Stomach (tissue), 9 donors: ENCODE results near the gene CCDC3. TPM values are rescaled to one million over a fixed set of nuclear protein-coding genes. Genes with fewer than 3 reads are reported as not detected.

Experiments used
- DNase-seq, 2 donors: peaks; one replicate each; pipeline versions ENCODE4 v3.0.0 to v3.0.0-alpha.2; 2013 to 2019
- H3K27ac ChIP-seq, 5 donors: fragments of 200-600 bp in 4 of 5; sonication (generic) in 4 of 5; one replicate each; pipeline ENCODE4 v1.5.1; 2013 to 2019; ENCODE audit warnings: mild to moderate bottlenecking in 1 of 5, moderate library complexity in 1 of 5
- H3K27me3 ChIP-seq, 3 donors: fragments of 200-600 bp; sonication (generic); one replicate each; pipeline ENCODE4 v1.5.1; 2017 to 2019; ENCODE audit warnings: mixed run types in 1 of 3
- H3K36me3 ChIP-seq, 4 donors: fragments of 200-600 bp; sonication (generic); 1 replicate in 3 of 4; 2 replicates in 1 of 4; pipeline ENCODE4 v1.5.1; 2016 to 2019
- H3K4me1 ChIP-seq, 4 donors: fragments of 200-600 bp; sonication (generic); one replicate each; pipeline ENCODE4 v1.5.1; 2016 to 2019
- H3K4me3 ChIP-seq, 4 donors: fragments of 200-600 bp; sonication (generic) in 3 of 4; one replicate each; pipeline ENCODE4 v1.5.1; 2016 to 2019; ENCODE audit warnings: mild to moderate bottlenecking in 1 of 4
- H3K9me3 ChIP-seq, 4 donors: fragments of 200-600 bp; sonication (generic); one replicate each; pipeline ENCODE4 v1.5.1; 2016 to 2019
- EP300 ChIP-seq: sonication (generic); formaldehyde crosslinking; IDR thresholded peaks from one replicate; pipeline ENCODE4 v1.6.1; 2017; ENCODE audit warnings: antibody characterized with exemption
- POLR2A ChIP-seq, 4 donors: fragments of 450-650 bp; IDR thresholded peaks; one replicate each; pipeline ENCODE4 v1.6.1; 2016; ENCODE audit warnings: antibody characterized with exemption in 4 of 4, control low read depth in 2 of 4, mild to moderate bottlenecking in 1 of 4, moderate library complexity in 1 of 4
- POLR2AphosphoS5 ChIP-seq, 3 donors: sonication (generic); formaldehyde crosslinking; IDR thresholded peaks; one replicate each; pipeline ENCODE4 v1.6.1; 2016; ENCODE audit warnings: antibody characterized with exemption in 3 of 3
- WGBS, 5 donors: extraction: QIAGEN DNeasy Blood & Tissue Kit in 3 of 5; methylation state at CpG; one replicate each; pipeline versions ENCODE4 v1.1.5 to v1.1.7; 2013 to 2018; 5-methylcytosine and 5-hydroxymethylcytosine counted together
- intact Hi-C: fragments of 100-400 bp; cut with DNase I; formaldehyde crosslinking; loops from one replicate; pipeline ENCODE4 v1.15.1; 2023; ENCODE audit warnings: low total_unique reads
- polyA plus RNA-seq, 3 donors: library from polyadenylated mRNA; stranded (reverse); fragments of 200-250 nt; gene quantifications; one replicate each; pipeline ENCODE4 v1.2.3, GENCODE V29; 2013
- total RNA-seq, 5 donors: library from RNA; depleted of rRNA; stranded (reverse); fragments of >200 nt; gene quantifications; one replicate each; pipeline versions ENCODE4 v1.1.0 to v1.2.3, GENCODE V29; 2014 to 2016
- TF ChIP-seq, protein P1 (sequence below), 7 experiments: fragments of 450-650 bp in 4 of 7; fragments of 200-600 bp in 3 of 7; sonication (generic) in 3 of 7; IDR thresholded peaks; one replicate each; pipeline ENCODE4 v1.5.1; 2016 to 2019; ENCODE audit warnings: antibody characterized with exemption in 7 of 7, control low read depth in 2 of 7, mild to moderate bottlenecking in 1 of 7
- donor health status: healthy with polysubstance abuse.
- donor health status: Bipolar disorder and iron deficiency.
- donor health status: healthy.

The CCDC3 gene
- total and polyA plus RNA-seq, 8 donors: 1.8 to 11.0 (median 4.8) TPM; not detected in 1

- H3K36me3 ChIP-seq: no peaks in the 10 kb centered on the region
- intact Hi-C loops: no loop called here
- DNase-seq: no peak
- H3K9me3 ChIP-seq: no peaks in the 10 kb centered on the region
- no peak overlapping the region for H3K27ac ChIP-seq
- TF ChIP-seq POLR2AphosphoS5 (IDR thresholded peaks at IDR 0.05): no peak
- TF ChIP-seq, protein P1, sequence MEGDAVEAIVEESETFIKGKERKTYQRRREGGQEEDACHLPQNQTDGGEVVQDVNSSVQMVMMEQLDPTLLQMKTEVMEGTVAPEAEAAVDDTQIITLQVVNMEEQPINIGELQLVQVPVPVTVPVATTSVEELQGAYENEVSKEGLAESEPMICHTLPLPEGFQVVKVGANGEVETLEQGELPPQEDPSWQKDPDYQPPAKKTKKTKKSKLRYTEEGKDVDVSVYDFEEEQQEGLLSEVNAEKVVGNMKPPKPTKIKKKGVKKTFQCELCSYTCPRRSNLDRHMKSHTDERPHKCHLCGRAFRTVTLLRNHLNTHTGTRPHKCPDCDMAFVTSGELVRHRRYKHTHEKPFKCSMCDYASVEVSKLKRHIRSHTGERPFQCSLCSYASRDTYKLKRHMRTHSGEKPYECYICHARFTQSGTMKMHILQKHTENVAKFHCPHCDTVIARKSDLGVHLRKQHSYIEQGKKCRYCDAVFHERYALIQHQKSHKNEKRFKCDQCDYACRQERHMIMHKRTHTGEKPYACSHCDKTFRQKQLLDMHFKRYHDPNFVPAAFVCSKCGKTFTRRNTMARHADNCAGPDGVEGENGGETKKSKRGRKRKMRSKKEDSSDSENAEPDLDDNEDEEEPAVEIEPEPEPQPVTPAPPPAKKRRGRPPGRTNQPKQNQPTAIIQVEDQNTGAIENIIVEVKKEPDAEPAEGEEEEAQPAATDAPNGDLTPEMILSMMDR (IDR thresholded peaks at IDR 0.05): no peak
- TF ChIP-seq POLR2A (IDR thresholded peaks at IDR 0.05): no peak
- TF ChIP-seq EP300: no peak
- no peak overlapping the region for H3K4me3 ChIP-seq
- H3K4me1 ChIP-seq: no peaks in the 10 kb centered on the region
- peaks cover 0 to 9% (median 0%) of the 10 kb centered on the region in 3 donors for H3K27me3 ChIP-seq
- WGBS, 5 donors: 81 to 89% (median 87%) methylated on average over 3 of the region's 3 CpGs
Measured at GRCh38 chr10:12937527-12937926, 64.0 kb downstream of the CCDC3 start.

DNA sequence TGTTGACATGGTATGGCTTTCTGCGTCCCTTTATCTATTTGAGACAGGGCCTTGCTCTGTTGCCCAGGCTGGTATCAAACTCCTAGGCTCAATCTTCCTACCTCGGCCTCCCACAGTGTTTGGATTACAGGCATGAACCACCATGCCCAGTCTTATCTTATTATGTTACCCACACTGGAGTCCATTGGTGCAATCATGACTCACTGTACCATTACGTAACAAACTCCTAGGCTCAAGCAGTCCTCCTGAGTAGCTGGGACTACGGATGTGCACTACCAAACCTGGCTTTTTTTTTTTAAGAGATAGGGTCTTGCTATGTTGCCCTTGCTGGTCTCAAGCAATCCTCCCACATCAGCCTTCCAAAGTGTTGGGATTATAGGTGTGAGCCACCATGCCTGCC, 66.7 kb downstream of the CCDC3 start:
- H3K4me1 ChIP-seq: no peaks in the 10 kb centered on the region
- H3K27ac ChIP-seq: no peak overlapping the region
- WGBS, 5 donors: 48 to 83% (median 79%) methylated on average over 4 of the region's 4 CpGs
- intact Hi-C loops: no loop called here
- TF ChIP-seq, protein P1 (IDR thresholded peaks at IDR 0.05): no peak
- TF ChIP-seq POLR2AphosphoS5 (IDR thresholded peaks at IDR 0.05): no peak
- DNase-seq: no peak
- no peak overlapping the region for H3K4me3 ChIP-seq
- peaks cover 0 to 9% (median 0%) of the 10 kb centered on the region in 3 donors for H3K27me3 ChIP-seq
- H3K36me3 ChIP-seq: no peaks in the 10 kb centered on the region
- no peaks in the 10 kb centered on the region for H3K9me3 ChIP-seq

DNA sequence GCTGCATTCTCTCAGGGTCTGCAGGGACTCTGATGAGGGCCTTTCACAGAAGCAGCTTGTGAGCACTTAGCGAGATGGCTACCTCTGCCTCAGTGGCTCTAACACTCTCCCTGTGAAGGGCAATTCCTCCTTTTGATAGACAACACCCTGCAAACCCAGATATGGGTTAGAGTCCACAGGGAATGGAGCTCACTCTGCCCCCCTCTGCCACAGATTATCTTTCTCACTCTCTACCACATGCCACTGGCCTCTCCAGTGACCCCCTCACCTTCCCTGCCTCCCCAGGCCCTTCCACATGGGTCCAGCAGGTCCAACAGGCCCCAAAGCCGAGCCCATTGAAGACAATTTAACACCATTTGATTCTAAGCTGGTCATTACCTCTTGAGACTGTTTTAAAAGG, 72.1 kb downstream of the CCDC3 start:
- H3K36me3 ChIP-seq: no peaks in the 10 kb centered on the region
- no peak overlapping the region for H3K27ac ChIP-seq
- no peak overlapping the region for H3K4me3 ChIP-seq
- H3K4me1 ChIP-seq: no peaks in the 10 kb centered on the region
- H3K9me3 ChIP-seq: peaks cover 0 to 5% (median 0%) of the 10 kb centered on the region in 4 donors
- intact Hi-C loops: no loop called here
- 60 to 76% (median 66%) methylated on average over 2 of the region's 2 CpGs for WGBS, 5 donors
- TF ChIP-seq EP300 (no peak), POLR2A (IDR thresholded peaks at IDR 0.05) (no peak), POLR2AphosphoS5 (IDR thresholded peaks at IDR 0.05) (no peak)
- TF ChIP-seq, protein P1 (IDR thresholded peaks at IDR 0.05): no peak
- no peaks in the 10 kb centered on the region for H3K27me3 ChIP-seq
- no peak for DNase-seq

DNA sequence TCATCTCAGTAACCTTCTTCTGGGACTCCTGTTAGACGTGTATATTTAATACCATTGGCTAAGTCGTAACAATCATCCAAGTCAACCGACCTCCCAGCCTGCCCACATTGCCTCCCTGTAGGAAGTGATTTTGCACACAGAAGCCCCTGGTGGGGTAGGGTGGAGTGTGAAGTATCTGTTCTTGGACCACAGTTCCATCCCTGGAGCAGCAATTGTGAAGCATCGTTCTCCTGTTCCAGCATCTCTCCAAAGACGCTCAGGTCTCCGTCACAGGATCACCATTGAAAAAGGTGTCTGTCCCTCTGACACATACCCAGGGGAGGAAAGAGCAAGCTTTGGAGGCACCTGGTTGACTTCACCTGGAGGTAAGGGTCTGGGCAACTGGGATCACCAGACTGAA, 72.9 kb downstream of the CCDC3 start:
- Histone ChIP-seq H3K9me3 (peaks cover 0 to 5% (median 0%) of the 10 kb centered on the region in 4 donors), H3K27ac (no peak overlapping the region), H3K27me3 (no peaks in the 10 kb centered on the region), H3K4me1 (no peaks in the 10 kb centered on the region), H3K36me3 (no peaks in the 10 kb centered on the region), H3K4me3 (no peak overlapping the region)
- TF ChIP-seq, protein P1 (IDR thresholded peaks at IDR 0.05): no peak
- TF ChIP-seq EP300 (no peak), POLR2A (IDR thresholded peaks at IDR 0.05) (no peak), POLR2AphosphoS5 (IDR thresholded peaks at IDR 0.05) (no peak)
- intact Hi-C loops: no loop called here
- no peak for DNase-seq
- WGBS, 5 donors: 85 to 99% (median 93%) methylated on average over 6 of the region's 6 CpGs
